NCI-H2107 treated with DMSO at 0.1 percent for 48 hours (cell line): Measurements from ENCODE around the gene RMND5A.
"Not testable (repeated sequence)": the region's sequence is repeated elsewhere in the genome, so short reads cannot be mapped to it uniquely, and the experiment has no call there.

Source experiments
- DNase-seq: peaks from one replicate; lab custom pipeline; 2025; ENCODE audit not compliant: unreplicated experiment; lab: John Stamatoyannopoulos, UW

The RMND5A gene

DNA sequence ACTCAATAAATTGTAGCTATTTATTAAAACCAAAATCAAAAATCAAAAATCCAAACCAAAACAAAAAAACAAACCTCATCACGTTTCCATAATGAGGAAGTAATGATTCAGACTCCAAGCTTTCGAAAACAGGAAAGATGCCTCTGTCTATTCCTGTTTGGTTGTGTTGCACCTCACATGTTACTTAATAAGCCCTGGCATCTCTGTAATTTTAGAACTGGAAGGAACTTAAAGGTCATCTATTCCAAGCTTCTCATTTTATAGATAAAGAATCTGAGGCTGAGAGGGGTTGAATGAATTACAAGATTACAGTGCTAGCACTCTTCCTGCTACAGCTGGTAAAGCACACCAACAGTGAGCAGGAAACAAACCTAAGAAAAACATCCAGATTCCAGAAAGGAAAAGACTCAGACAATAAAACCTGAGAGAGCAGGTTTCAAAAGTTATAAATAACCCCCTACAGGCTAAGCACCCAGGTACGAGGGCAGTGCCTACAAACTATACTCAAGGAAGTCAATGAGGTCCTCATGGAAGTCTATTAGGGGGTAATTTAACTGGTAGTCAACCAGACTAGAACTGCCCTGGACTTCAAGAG is 5.4 kb upstream of the RMND5A start:
- DNase-seq, result not testable (repeated sequence)

- not testable (repeated sequence) for DNase-seq
These were observed 841 bp upstream of the RMND5A start for GRCh38 chr2:86719263-86719636.

- DNase-seq, result not testable (repeated sequence)
These were observed 639 bp downstream of the RMND5A start for GRCh38 chr2:86720540-86721320.

DNA sequence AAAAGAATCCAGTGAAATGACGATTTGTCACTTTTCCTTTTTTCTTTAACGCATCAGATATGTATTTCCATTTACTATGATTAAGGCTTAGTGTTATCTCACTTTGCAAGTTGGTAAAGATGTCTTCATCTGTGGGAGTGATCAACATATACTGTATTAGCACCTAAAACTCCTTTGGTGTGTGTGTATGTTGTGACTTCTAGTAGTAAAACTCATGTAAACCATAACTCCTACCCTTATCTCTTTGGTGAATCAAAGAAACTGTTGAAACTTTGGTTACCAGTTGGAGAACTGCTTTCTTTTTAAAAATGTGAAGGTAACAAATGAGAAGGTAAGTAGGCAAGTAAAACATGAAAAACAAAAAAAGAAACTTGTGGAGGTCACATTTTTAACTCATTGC is 5.6 kb downstream of the RMND5A start:
- not testable (repeated sequence) for DNase-seq

GRCh38 chr2:86732040-86732525 is 12.0 kb downstream of the RMND5A start:
- not testable (repeated sequence) for DNase-seq

GRCh38 chr2:86732837-86733236 is 12.7 kb downstream of the RMND5A start:
- not testable (repeated sequence) for DNase-seq

DNA sequence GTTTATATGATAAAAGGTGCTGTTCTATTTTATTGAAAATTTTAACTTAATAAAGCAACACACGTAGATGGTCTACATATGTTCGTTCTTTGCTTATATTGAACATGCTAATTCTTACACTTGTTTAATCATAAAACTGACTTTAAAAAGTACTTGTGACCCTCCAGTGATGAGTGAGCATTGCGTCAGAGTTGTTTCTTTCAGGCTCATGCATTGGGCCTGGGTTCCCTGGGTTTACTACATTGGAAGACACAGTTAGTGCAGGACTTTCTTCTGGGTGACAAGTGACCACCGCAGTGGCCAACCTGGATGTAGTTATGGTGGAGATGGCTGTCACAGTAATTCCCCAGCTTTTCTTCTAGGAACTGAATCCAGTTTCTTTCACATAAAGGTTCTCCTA is 13.4 kb downstream of the RMND5A start:
- not testable (repeated sequence) for DNase-seq

- DNase-seq, result not testable (repeated sequence)
These were observed 14.8 kb downstream of the RMND5A start for GRCh38 chr2:86734896-86735295.

DNA sequence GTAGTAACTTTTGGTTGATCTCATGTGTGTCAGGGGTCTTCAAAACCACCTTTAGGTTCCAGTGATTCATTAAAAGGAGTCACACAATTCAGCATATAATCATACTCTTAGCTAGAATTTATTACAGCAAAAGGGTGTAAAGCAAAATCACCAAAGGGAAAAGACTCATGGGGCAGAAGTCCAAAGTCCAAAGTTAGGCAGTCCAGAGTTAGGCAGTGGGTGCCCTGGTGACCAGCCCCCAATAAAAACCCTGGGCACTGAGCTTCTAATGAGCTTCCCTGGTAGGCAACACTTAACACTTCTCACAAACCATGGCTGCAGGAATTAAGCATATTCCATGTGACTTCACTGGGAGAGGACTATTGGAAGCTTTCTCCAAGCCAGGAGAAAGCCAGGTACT is 19.4 kb downstream of the RMND5A start:
- not testable (repeated sequence) for DNase-seq

DNA sequence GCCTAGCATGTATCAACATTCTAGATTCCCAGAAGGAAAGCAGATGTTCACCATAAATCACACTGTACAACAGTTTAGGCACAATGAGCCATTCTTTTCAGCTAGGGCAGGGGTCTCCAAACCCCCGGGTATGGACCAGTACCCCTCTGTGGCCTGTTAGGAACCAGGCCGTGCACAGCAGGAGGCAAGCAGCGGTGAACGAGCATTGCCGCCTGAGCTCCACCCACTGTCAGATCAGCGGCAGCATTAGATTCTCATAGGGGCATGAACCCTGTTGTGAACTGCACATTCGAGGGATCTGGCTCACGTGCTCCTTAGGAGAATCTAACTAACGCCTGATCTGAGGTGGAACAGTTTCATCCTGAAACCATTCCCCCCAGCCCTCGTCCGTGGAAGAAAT is 19.8 kb downstream of the RMND5A start:
- DNase-seq, result not testable (repeated sequence)

DNA sequence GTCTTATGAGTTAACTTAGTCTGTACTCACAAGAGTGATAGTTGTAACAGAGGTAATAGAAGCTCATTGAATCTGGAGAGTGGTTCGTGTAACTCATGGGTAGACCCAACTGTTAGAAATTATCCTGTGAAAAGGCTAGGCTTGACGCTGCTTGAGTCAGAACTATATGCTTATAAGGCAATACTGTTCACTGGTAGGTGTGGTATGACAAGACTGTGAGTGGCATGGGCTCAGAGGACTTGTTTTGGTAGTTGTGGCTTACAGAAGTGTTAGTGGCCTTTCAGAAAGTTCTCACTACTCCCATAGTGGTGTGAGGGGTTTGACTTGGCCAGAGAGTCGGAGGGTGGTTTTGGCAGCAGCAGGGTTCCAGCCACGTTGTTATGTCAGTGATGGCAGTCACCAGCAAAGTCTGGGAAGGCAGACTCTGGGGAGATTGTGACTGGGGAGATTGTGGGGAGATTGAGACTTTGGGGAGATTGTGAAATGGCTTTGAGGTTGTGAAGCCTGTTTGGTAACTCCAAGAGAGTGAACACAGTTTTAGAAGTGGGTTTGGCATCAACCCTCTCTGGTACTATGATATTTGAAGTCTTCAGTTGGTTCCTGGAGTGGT is 21.9 kb downstream of the RMND5A start:
- DNase-seq, result not testable (repeated sequence)

- no peak for DNase-seq
These were observed 24.1 kb downstream of the RMND5A start for GRCh38 chr2:86744152-86744551.

DNA sequence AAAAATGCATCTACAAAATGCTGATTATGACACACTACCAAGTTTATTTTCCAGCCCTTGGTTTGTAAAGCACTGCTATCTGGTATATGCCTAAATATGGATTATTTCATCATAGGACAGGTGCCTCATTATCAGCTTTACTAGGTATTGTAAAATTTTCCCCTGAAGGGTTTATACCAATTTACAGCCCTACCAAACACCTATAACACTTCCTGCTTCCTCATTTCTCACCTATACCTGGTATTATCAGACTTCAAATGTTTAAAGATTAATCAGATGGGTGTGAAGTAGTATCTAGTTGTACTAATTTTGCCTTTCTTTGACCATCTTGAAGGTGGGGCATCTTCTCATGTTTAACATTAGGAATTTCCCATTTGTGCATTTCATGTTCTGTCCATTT is 26.8 kb downstream of the RMND5A start:
- DNase-seq, result no peak

- DNase-seq, result no peak
These were observed 27.9 kb downstream of the RMND5A start for GRCh38 chr2:86747711-86748639.

GRCh38 chr2:86750240-86750839 is 30.2 kb downstream of the RMND5A start:
- no peak for DNase-seq

- DNase-seq, result no peak
These were observed 31.7 kb downstream of the RMND5A start for GRCh38 chr2:86751778-86752177.

GRCh38 chr2:86752934-86753333 is 32.8 kb downstream of the RMND5A start:
- DNase-seq, result no peak

DNA sequence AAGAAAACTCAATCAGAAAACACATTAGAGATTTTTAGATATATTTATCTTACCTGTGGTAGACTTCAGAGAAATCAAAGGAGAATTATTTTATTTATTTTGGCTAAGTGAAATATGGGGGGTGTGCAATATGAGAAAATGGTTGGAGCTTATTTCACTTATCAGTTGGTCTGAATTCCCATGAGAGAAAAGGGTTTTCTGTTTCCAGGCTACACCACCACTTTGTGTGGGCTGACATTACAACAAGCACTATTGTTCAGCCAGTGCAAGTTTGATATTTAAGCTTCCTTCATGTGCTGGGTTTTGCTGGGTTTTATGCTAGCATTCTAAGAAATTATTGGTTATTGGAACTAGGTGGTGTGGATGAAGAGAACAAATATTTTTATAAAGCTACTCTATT is 33.5 kb downstream of the RMND5A start:
- DNase-seq, result no peak

DNA sequence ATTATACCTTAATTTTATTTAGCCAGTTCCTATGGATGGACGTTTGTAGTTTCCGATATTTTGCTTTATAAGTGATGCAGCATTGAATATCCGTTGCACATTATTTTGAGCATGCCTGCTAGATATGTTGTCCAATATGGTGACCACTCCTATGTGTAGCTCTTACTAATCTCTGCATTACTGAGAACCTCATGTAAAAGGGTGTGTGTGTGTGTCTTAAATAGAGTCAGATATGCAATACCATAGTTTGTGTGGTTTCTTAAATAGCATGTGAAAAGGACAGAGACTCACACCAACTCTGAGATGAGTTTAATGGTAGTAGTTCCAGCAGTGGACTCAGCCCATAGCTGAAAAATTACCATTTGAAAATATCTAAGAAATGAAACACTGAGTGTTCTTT is 38.3 kb downstream of the RMND5A start:
- no peak for DNase-seq

- no peak for DNase-seq
These were observed 40.3 kb downstream of the RMND5A start for GRCh38 chr2:86760371-86760770.
